ES-I3 (cell line): ENCODE results near the gene KLF2.
"Not testable (repeated sequence)": the region's sequence is repeated elsewhere in the genome, so short reads cannot be mapped to it uniquely, and the experiment has no call there.

ENCODE experiments used
- H3K36me3 ChIP-seq: 2 replicates; pipeline ENCODE4 v1.6.1; 2013; ENCODE audit warnings: mild to moderate bottlenecking, low read length, control low read depth, moderate library complexity; ENCODE audit not compliant: insufficient read depth
- H3K4me1 ChIP-seq: 2 replicates; pipeline ENCODE4 v1.6.1; 2013; ENCODE audit warnings: mild to moderate bottlenecking, control low read depth, low read length; ENCODE audit not compliant: insufficient read depth
- H3K9ac ChIP-seq: 2 replicates; pipeline ENCODE4 v1.6.1; 2013; ENCODE audit warnings: low read depth, mild to moderate bottlenecking, low read length, moderate library complexity
- H3K9me3 ChIP-seq: 2 replicates; pipeline ENCODE4 v1.6.1; 2013; ENCODE audit warnings: mild to moderate bottlenecking, low read length, moderate library complexity; ENCODE audit not compliant: control insufficient read depth, insufficient read depth

KLF2 gene

DNA sequence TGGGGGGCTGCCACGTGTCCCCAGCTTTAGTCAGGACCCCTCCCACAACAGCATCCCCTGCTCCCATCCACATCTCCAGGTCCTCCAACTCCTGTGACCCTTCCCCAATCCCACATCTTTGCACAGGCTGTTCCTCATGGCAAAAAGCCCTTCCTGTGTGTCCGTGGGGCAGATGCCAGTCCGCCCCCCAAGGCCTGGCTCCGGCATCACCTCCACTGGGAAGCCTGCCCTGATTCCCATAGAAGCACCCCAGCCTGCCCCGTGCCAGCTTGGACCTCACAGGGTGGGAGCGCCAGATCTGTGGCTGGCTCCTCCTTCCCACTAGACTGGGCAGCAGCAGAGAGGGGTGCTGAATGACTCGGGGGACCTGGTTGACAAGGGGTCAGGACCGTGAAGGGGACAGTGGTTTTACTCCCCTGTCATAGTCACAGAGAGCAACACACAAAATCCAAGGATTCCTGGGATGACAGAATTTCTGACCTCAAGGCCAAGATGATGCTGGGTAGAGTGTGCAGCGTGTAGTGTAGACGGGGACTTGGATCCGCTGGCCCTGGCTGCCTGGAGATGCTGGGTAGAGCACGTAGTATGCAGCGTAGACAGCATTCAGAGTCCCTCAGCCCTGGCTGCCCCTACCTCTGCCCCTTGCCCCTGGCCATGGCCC lies 13.3 kb downstream of the KLF2 start:
- Histone ChIP-seq H3K4me1 (peaks cover 10% of the 10 kb centered on the region), H3K9ac (no peak overlapping the region), H3K9me3 (no peaks in the 10 kb centered on the region), H3K36me3 (no peaks in the 10 kb centered on the region)

DNA sequence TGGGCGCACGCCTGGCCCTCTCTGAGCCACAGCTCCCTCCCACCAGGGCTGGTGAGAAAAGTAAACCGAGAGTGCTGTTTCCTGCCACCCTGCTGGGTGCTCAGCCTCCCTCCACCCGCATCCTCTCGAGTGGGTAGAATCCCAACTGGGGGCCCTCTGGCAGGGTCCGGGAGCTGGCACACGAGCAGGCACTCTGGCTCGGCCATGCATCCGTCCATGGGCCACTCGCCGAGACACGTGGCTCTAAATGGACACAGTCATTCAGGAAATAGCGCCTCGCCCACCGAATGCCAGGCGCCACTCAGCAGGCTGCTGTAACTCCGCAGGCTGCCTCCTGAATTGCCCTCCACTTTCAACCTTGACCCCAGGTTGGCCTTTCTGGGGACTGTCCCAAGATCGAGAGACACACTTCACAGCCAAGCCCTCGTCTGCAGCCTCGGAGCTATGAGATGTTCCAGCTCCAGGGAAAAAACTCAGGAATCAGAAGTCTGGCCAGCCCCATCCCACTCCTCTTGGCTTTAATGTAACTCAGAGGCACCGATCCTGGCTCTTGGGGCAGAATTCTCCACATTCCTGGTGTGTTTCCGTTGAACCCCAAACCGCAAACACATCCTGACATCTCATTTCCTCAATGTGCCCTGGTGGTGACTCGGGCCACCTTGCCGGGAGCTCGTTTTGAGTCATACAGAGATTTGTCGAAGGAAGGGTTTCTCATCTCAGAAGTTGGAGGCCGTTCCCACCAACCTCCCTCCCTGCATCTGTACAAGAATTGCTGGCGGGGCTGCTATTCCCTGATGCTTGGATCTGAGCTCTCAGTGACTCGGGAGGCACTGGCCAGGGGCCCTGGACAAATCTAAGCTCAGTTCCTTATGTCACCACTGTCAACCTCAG lies 14.1 kb downstream of the KLF2 start:
- no peaks in the 10 kb centered on the region for H3K9me3 ChIP-seq
- H3K4me1 ChIP-seq: peaks cover 10% of the 10 kb centered on the region
- H3K36me3 ChIP-seq: no peaks in the 10 kb centered on the region
- no peak overlapping the region for H3K9ac ChIP-seq

GRCh38 chr19:16339361-16339725 lies 14.7 kb downstream of the KLF2 start:
- no peak overlapping the region for H3K9ac ChIP-seq
- H3K4me1 ChIP-seq: peaks cover 10% of the 10 kb centered on the region
- H3K9me3 ChIP-seq: no peaks in the 10 kb centered on the region
- H3K36me3 ChIP-seq: no peaks in the 10 kb centered on the region

DNA sequence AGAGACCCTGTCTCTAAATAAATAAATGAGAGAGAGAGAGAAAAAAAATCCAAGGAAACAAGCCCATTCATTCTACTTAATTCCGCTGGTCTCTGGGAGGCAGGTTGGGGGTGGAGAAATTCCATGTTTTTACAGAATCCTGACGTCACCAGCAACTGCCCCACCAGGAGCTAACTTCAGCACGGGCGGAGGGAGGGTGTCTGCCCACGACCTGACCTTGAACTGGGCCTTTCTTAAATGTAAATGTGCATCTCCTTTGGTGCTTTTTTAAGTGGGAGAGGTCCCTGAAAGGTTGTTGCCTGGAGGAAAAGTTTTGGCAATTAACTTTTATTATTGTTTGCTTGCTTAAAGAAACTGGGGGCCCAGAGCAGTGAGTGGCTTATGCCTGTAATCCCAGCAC lies 15.5 kb downstream of the KLF2 start:
- Histone ChIP-seq H3K4me1 (peaks cover 10% of the 10 kb centered on the region), H3K9ac (no peak overlapping the region), H3K36me3 (no peaks in the 10 kb centered on the region), H3K9me3 (no peaks in the 10 kb centered on the region)

- H3K9me3 ChIP-seq: no peaks in the 10 kb centered on the region
- H3K4me1 ChIP-seq: peaks cover 10% of the 10 kb centered on the region
- H3K36me3 ChIP-seq: no peaks in the 10 kb centered on the region
- H3K9ac ChIP-seq: no peak overlapping the region
These were observed 16.0 kb downstream of the KLF2 start for GRCh38 chr19:16340654-16341053.

DNA sequence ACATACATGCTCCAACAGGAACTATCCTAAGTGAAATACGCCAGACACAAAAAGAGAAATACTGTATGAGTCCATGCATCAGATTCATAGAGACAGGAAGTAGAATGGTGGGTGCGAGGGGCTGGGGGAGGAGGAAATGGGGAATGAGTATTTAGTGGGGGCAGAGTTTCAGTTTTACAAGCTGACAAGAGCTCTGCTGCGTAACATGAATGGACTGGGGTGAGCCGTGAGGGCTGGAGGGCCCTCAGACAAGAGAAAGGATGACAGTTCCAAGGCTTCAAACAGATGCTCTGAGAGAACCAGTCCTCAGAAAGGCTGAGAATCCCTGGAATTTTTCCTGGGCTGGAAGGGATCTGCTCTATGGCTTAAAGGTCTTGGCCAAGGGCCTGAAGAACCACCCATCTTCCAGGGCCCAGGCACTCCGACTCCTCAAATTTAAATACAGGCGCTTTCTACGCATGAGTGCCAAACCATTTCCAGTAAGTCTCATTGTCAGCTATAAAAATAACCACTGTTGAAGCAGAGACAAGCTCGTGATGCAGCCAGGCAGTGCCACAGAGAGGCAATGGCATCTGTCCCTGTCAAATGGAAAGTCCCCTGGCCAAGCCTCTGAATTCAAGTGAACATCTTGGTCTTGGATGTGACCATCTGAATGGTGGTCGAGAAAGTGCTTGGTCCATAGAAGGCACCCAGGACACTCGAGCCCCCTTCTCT lies 17.5 kb downstream of the KLF2 start:
- H3K36me3 ChIP-seq: no peaks in the 10 kb centered on the region
- H3K9ac ChIP-seq: no peak overlapping the region
- H3K4me1 ChIP-seq: peaks cover 10% of the 10 kb centered on the region
- H3K9me3 ChIP-seq: no peaks in the 10 kb centered on the region

GRCh38 chr19:16343156-16343555 lies 18.5 kb downstream of the KLF2 start:
- Histone ChIP-seq H3K4me1 (peaks cover 9% of the 10 kb centered on the region), H3K36me3 (no peaks in the 10 kb centered on the region), H3K9ac (no peak overlapping the region), H3K9me3 (no peaks in the 10 kb centered on the region)

DNA sequence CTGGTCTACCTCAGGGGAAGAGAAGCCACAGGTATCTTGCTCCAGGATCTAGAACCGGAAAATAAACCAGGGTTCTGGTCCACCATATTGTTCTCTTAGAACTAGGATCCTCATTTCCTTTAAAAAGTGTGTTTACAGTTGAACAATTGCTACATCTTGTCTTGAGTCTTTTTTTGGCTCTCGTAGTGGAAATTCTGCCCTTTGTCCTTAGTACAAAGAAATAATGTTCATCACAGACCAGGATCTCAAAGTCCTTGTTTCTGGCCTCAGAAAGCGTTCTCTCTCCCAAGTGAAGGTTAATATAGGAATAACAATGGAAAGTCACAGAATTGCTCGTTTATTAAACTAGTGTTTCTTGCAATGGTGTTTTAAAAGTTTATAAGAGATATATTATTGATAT lies 20.8 kb downstream of the KLF2 start:
- Histone ChIP-seq H3K4me1 (no peaks in the 10 kb centered on the region), H3K9ac (no peak overlapping the region), H3K9me3 (no peaks in the 10 kb centered on the region), H3K36me3 (no peaks in the 10 kb centered on the region)

GRCh38 chr19:16347099-16347498 lies 22.5 kb downstream of the KLF2 start:
- H3K9me3 ChIP-seq, H3K4me1 ChIP-seq, H3K36me3 ChIP-seq, H3K9ac ChIP-seq: not testable (repeated sequence)

DNA sequence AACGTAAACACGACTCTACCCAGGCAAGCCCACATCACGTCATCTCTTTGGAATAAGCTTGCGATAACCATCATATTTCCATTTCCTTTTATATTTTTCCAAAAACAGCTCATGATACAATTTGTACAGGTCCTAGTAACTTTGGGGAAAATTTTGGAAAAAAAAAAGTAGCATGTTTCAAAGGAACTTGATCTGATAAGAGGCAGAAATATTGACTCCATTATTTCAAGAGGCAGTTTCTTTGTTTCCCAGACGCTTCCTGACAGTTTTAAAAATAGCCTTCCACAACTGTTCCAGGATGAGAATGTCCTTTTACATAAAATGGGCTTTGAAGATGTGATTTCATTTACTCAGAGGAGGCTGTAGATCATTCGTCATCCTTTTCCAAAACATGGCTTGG lies 23.1 kb downstream of the KLF2 start:
- no peaks in the 10 kb centered on the region for H3K36me3 ChIP-seq
- no peak overlapping the region for H3K9ac ChIP-seq
- peaks cover 10% of the 10 kb centered on the region for H3K4me1 ChIP-seq
- no peaks in the 10 kb centered on the region for H3K9me3 ChIP-seq

GRCh38 chr19:16349551-16350152 lies 25.0 kb downstream of the KLF2 start:
- Histone ChIP-seq H3K36me3 (peaks cover 4% of the 10 kb centered on the region; the same call in 1 of the 2 replicates), H3K9me3 (no peaks in the 10 kb centered on the region), H3K9ac (no peak overlapping the region), H3K4me1 (peaks cover 10% of the 10 kb centered on the region)

- Histone ChIP-seq H3K36me3 (peaks cover 4% of the 10 kb centered on the region; the same call in 1 of the 2 replicates), H3K9ac (no peak overlapping the region), H3K9me3 (no peaks in the 10 kb centered on the region), H3K4me1 (peaks cover 10% of the 10 kb centered on the region)
These were observed 26.6 kb downstream of the KLF2 start for GRCh38 chr19:16351133-16351809.

GRCh38 chr19:16355293-16356043 lies 30.8 kb downstream of the KLF2 start:
- Histone ChIP-seq H3K9me3 (no peaks in the 10 kb centered on the region), H3K4me1 (peaks cover 10% of the 10 kb centered on the region), H3K9ac (no peak overlapping the region), H3K36me3 (peaks cover 7% of the 10 kb centered on the region)
